ENCODE results near the gene HNRNPUL1. TPM values are rescaled to one million over a fixed set of nuclear protein-coding genes. Genes with fewer than 3 reads are reported as not detected.

Gene HNRNPUL1
- total RNA-seq, 1 experiment from 2014 or later = 266 TPM

DNA sequence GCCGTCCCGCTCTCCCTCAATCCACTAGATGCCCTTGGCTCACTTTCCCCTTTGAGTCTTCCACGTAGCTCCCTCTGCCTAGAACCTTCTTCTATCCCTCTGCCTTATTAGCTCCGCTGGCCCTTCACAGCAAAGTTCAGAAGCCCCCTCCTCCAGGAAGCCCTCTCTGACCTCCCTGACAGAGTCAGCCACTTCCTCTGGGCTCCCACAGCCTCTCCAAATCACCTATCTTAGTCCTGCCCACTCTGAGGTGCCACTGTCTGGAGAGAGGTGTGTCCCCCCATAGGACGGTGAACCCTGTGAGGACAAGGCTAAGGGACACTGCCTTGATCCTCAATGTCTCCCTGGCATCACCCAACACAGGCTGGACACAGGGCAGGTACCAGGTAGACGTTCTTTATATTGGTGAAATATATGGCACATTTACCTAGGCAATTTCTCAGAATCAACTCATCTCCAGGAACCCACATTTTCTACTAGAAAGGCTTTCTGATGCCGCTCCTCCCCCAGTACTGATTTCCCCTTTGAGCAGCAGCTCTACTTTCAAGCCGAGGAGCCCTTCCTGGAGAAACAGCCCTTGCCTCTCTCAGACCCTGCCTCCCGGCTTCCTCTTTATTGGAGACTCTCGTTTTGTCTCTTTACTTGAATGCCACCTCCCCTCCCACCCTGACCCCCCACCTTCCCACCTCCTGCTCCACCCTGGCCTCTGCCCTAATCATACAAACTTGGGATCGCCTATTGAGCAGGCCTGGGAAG lies 93.0 kb downstream of the HNRNPUL1 start:
- CTCF ChIA-PET = no interaction called here
- TF ChIP-seq EZH2 (IDR thresholded peaks at IDR 0.05; ENCODE audit: low read depth) = no peak
- TF ChIP-seq, protein P1, sequence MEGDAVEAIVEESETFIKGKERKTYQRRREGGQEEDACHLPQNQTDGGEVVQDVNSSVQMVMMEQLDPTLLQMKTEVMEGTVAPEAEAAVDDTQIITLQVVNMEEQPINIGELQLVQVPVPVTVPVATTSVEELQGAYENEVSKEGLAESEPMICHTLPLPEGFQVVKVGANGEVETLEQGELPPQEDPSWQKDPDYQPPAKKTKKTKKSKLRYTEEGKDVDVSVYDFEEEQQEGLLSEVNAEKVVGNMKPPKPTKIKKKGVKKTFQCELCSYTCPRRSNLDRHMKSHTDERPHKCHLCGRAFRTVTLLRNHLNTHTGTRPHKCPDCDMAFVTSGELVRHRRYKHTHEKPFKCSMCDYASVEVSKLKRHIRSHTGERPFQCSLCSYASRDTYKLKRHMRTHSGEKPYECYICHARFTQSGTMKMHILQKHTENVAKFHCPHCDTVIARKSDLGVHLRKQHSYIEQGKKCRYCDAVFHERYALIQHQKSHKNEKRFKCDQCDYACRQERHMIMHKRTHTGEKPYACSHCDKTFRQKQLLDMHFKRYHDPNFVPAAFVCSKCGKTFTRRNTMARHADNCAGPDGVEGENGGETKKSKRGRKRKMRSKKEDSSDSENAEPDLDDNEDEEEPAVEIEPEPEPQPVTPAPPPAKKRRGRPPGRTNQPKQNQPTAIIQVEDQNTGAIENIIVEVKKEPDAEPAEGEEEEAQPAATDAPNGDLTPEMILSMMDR (conservative IDR thresholded peaks at IDR 0.05) = no peak
- intact Hi-C loops (cut with micrococcal nuclease; ENCODE audit: unreplicated experiment) = loop anchor here (10.0 kb wide), 1 partner anchor 78 kb away; the partner anchor contains the start of gene DMAC2

More for the DNA sequence above, 93.0 kb downstream of the HNRNPUL1 start:
- Histone ChIP-seq H3K4me1 (replicated peaks; ENCODE audit: insufficient read depth) (no peaks in the 10 kb centered on the region), H2AFZ (no peak overlapping the region), H3F3A (ENCODE audit: insufficient read depth, low read depth) (peaks cover 8% of the 10 kb centered on the region; the same call in 1 of the 2 replicates), H4K20me1 (ENCODE audit: insufficient read depth) (no peaks in the 10 kb centered on the region), H3K9me3 (ENCODE audit: insufficient read depth, low read depth) (no peaks in the 10 kb centered on the region), H3K27me3 (ENCODE audit: insufficient read depth, low read depth) (no peaks in the 10 kb centered on the region), H3K27ac (no peak overlapping the region), H3K79me2 (ENCODE audit: low read depth) (no peaks in the 10 kb centered on the region; the same call in 1 of the 2 replicates), H3K4me3 (no peak overlapping the region), H3K4me2 (no peak overlapping the region), H3K9me2 (ENCODE audit: insufficient read depth) (no peaks in the 10 kb centered on the region), H3K36me3 (ENCODE audit: low read depth) (no peaks in the 10 kb centered on the region)
- no TSS peak for BruUV-seq (replicated peaks)
- POLR2A ChIA-PET (ENCODE audit: unreplicated experiment) = no interaction called here
- DNase-seq = no peak

Other genes starting within 250 kb of the HNRNPUL1 start
- gene CYP2A13, start 175.9 kb upstream of the HNRNPUL1 start, total RNA-seq (2021) = not detected in 2 replicates
- gene CYP2F1, start 149.9 kb upstream of the HNRNPUL1 start, total RNA-seq (2021) = not detected in 2 replicates
- gene CYP2S1, start 71.2 kb upstream of the HNRNPUL1 start, total RNA-seq (2021) = 6.8 and 14.9 TPM in 2 replicates
- gene AXL, start 45.1 kb upstream of the HNRNPUL1 start, total RNA-seq (2021) = 236 and 271 TPM in 2 replicates
- 24.1 and 26.4 TPM in 2 replicates for gene CCDC97, start 45.8 kb downstream of the HNRNPUL1 start, total RNA-seq (2021)
- gene TGFB1, start 89.5 kb downstream of the HNRNPUL1 start, total RNA-seq (2021) = 67.9 and 74.9 TPM in 2 replicates
- 8.0 and 10.8 TPM in 2 replicates for gene B9D2, start 99.8 kb downstream of the HNRNPUL1 start, total RNA-seq (2021)
- 21.9 and 31.0 TPM in 2 replicates for gene TMEM91, start 112.2 kb downstream of the HNRNPUL1 start, total RNA-seq (2021)
- gene EXOSC5, start 133.0 kb downstream of the HNRNPUL1 start, total RNA-seq (2021) = 37.7 and 43.7 TPM in 2 replicates
- gene BCKDHA, start 133.4 kb downstream of the HNRNPUL1 start, total RNA-seq (2021) = 26.3 and 28.4 TPM in 2 replicates
- gene B3GNT8, start 163.0 kb downstream of the HNRNPUL1 start, total RNA-seq (2021) = 0.20 TPM in 1 of 2 replicates, not detected in the other
- gene DMAC2, start 175.5 kb downstream of the HNRNPUL1 start, total RNA-seq (2021) = 38.6 and 42.6 TPM in 2 replicates
- gene ERICH4, start 178.8 kb downstream of the HNRNPUL1 start, total RNA-seq (2021) = not detected in 2 replicates